ENCODE measurements around the gene LYRM4. TPM values are rescaled to one million over a fixed set of nuclear protein-coding genes. Genes with fewer than 3 reads are reported as not detected.

LYRM4 gene
- polyA plus RNA-seq, 1 donor (not counting 4 experiments of a cell fraction or from before 2014, with no cell fraction given): 41.1 TPM

DNA sequence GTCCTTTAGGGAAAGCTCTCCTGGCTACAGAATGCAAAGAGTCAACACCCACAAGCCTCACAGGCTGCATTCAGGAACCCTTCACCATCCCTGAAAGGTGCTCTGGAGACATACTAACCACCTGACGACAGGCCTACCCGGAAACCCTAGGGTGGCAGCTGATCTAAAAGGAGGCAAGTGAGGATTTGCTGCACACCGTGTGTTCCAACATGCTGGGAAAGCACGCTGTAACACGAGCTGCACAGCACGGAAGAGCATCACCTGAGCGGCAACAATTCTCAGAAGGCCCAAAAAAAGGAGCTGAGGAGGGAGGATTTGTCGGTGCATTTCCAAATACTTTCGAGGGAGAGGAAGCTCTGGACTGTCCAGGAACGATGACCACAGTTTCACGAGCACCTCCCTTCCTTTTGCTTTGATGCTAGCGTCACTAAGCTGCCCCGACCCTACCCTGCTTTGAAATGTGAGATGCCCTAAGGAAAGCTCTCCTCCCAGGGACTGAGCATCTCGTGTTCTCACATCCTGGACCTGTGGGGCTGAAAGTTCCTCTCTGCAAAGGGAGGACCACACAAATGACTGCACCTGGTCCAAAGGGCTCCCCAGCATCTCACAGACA is 88.6 kb downstream of the LYRM4 start:
- TF ChIP-seq, protein P1, sequence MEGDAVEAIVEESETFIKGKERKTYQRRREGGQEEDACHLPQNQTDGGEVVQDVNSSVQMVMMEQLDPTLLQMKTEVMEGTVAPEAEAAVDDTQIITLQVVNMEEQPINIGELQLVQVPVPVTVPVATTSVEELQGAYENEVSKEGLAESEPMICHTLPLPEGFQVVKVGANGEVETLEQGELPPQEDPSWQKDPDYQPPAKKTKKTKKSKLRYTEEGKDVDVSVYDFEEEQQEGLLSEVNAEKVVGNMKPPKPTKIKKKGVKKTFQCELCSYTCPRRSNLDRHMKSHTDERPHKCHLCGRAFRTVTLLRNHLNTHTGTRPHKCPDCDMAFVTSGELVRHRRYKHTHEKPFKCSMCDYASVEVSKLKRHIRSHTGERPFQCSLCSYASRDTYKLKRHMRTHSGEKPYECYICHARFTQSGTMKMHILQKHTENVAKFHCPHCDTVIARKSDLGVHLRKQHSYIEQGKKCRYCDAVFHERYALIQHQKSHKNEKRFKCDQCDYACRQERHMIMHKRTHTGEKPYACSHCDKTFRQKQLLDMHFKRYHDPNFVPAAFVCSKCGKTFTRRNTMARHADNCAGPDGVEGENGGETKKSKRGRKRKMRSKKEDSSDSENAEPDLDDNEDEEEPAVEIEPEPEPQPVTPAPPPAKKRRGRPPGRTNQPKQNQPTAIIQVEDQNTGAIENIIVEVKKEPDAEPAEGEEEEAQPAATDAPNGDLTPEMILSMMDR (optimal IDR thresholded peaks at IDR 0.05 in 1 of 3, IDR thresholded peaks at IDR 0.05 in 1 of 3, conservative IDR thresholded peaks at IDR 0.05 in 1 of 3; ENCODE audit: extremely low read depth in 1 of 3, insufficient read depth in 2 of 3, low read length in 3 of 3): no peak
- TF ChIP-seq EZH2 (IDR thresholded peaks at IDR 0.05; ENCODE audit: low read length): no peak
- H3K79me2 ChIP-seq (ENCODE audit: control insufficient read depth, insufficient read depth, low read length): no peaks in the 10 kb centered on the region
- no peak overlapping the region for H3K4me3 ChIP-seq (ENCODE audit: control insufficient read depth in 2 of 3, extremely low read depth in 1 of 3, insufficient read depth in 2 of 3, low read depth in 1 of 3, low read length in 3 of 3)
- no peaks in the 10 kb centered on the region for H4K20me1 ChIP-seq (ENCODE audit: control insufficient read depth, extremely low read depth, insufficient read depth, low read length)
- H3K9ac ChIP-seq (ENCODE audit: control insufficient read depth, extremely low read depth, insufficient read depth, low read length): no peak overlapping the region
- H2AFZ ChIP-seq (ENCODE audit: control insufficient read depth, low read length): peak overlapping the region; percentile 82
- H3K9me1 ChIP-seq (ENCODE audit: control insufficient read depth, extremely low read depth, insufficient read depth, low read length): no peaks in the 10 kb centered on the region
- H3K27ac ChIP-seq (ENCODE audit: control insufficient read depth, insufficient read depth, low read length): no peak overlapping the region
- no peaks in the 10 kb centered on the region for H3K27me3 ChIP-seq (ENCODE audit: control insufficient read depth, extremely low read depth, insufficient read depth, low read length)
- no peaks in the 10 kb centered on the region for H3K36me3 ChIP-seq (ENCODE audit: control insufficient read depth in 2 of 2, extremely low read depth in 1 of 2, insufficient read depth in 2 of 2, low read length in 2 of 2)
- no peaks in the 10 kb centered on the region for H3K9me3 ChIP-seq (ENCODE audit: control insufficient read depth, low read depth, low read length)
- peak overlapping the region; percentile 55 for H3K4me2 ChIP-seq (ENCODE audit: control insufficient read depth, extremely low read depth, insufficient read depth, low read depth, low read length)
- DNase-seq (ENCODE audit: low read depth, low spot score) (no peak), FAIRE-seq (peak; percentile 61)
- dilution Hi-C loops (cut with MboI; ENCODE audit: extremely low pct_ligation_motif_present, low sequenced_read_pairs): no loop called here
- peaks cover 13% of the 10 kb centered on the region for H3K4me1 ChIP-seq (ENCODE audit: control insufficient read depth, extremely low read depth, insufficient read depth, low read length)

DNA sequence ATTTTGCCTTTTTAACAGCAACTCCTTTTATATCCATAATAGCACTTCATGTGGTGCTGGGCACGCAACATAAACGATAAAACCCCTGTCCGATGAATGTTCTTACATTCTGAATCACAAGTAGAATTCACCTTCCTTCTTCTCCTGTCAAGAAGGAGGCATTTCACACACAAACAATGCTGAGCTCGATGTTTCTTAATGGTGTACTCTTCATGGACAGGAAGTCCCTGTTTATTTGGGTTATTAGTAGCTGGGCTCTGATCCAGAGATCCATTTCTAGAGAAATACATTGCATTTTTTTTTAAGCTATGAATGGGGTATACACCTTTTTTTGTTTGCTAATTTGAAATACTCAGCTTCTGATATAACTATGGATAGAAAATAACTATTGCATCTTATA is 93.2 kb downstream of the LYRM4 start:
- no peaks in the 10 kb centered on the region for H3K9me3 ChIP-seq (ENCODE audit: control insufficient read depth, low read depth, low read length)
- H3K9me1 ChIP-seq (ENCODE audit: control insufficient read depth, extremely low read depth, insufficient read depth, low read length): no peaks in the 10 kb centered on the region
- no peaks in the 10 kb centered on the region for H3K27me3 ChIP-seq (ENCODE audit: control insufficient read depth, extremely low read depth, insufficient read depth, low read length)
- no peak overlapping the region for H2AFZ ChIP-seq (ENCODE audit: control insufficient read depth, low read length)
- H3K36me3 ChIP-seq (ENCODE audit: control insufficient read depth in 2 of 2, extremely low read depth in 1 of 2, insufficient read depth in 2 of 2, low read length in 2 of 2): no peaks in the 10 kb centered on the region
- no peak overlapping the region for H3K9ac ChIP-seq (ENCODE audit: control insufficient read depth, extremely low read depth, insufficient read depth, low read length)
- FAIRE-seq (no peak), DNase-seq (ENCODE audit: low read depth, low spot score) (no peak)
- no peak overlapping the region for H3K4me2 ChIP-seq (ENCODE audit: control insufficient read depth, extremely low read depth, insufficient read depth, low read depth, low read length)
- TF ChIP-seq EZH2 (IDR thresholded peaks at IDR 0.05; ENCODE audit: low read length): no peak
- TF ChIP-seq, protein P1 (optimal IDR thresholded peaks at IDR 0.05 in 1 of 3, IDR thresholded peaks at IDR 0.05 in 1 of 3, conservative IDR thresholded peaks at IDR 0.05 in 1 of 3; ENCODE audit: extremely low read depth in 1 of 3, insufficient read depth in 2 of 3, low read length in 3 of 3): no peak
- H4K20me1 ChIP-seq (ENCODE audit: control insufficient read depth, extremely low read depth, insufficient read depth, low read length): no peaks in the 10 kb centered on the region
- H3K79me2 ChIP-seq (ENCODE audit: control insufficient read depth, insufficient read depth, low read length): no peaks in the 10 kb centered on the region
- dilution Hi-C loops (cut with MboI; ENCODE audit: extremely low pct_ligation_motif_present, low sequenced_read_pairs): no loop called here
- no peak overlapping the region for H3K4me3 ChIP-seq (ENCODE audit: control insufficient read depth in 2 of 3, extremely low read depth in 1 of 3, insufficient read depth in 2 of 3, low read depth in 1 of 3, low read length in 3 of 3)
- no peak overlapping the region for H3K27ac ChIP-seq (ENCODE audit: control insufficient read depth, insufficient read depth, low read length)
- peaks cover 8% of the 10 kb centered on the region for H3K4me1 ChIP-seq (ENCODE audit: control insufficient read depth, extremely low read depth, insufficient read depth, low read length)
